Neural crest cell (in vitro differentiated cells): ENCODE results near the gene DYNC1H1. TPM values are rescaled to one million over a fixed set of nuclear protein-coding genes. Genes with fewer than 3 reads are reported as not detected.
A peak's percentile ranks its signal among the peaks of the same experiment; 100 is the strongest.

Source experiments
- DNase-seq: peaks from one replicate; pipeline ENCODE4 v3.0.0; 2021; ENCODE audit warnings: low read depth, mixed read lengths, low spot score
- H3K27ac Mint-ChIP-seq: one replicate; pipeline ENCODE4 v1.8.0; 2021; ENCODE audit warnings: mild to moderate bottlenecking, mixed read lengths; ENCODE audit not compliant: unreplicated experiment
- H3K27me3 Mint-ChIP-seq: 2 replicates; pipeline ENCODE4 v1.8.0; 2021; ENCODE audit warnings: low read depth, mild to moderate bottlenecking, mixed read lengths
- H3K36me3 Mint-ChIP-seq: 2 replicates; pipeline ENCODE4 v1.8.0; 2021; ENCODE audit warnings: low read depth, mild to moderate bottlenecking, mixed read lengths
- H3K4me1 Mint-ChIP-seq: 2 replicates; pipeline ENCODE4 v1.8.0; 2021; ENCODE audit warnings: mixed read lengths
- H3K4me3 Mint-ChIP-seq: one replicate; pipeline ENCODE4 v1.8.0; 2021; ENCODE audit warnings: mild to moderate bottlenecking, mixed read lengths
- H3K9me3 Mint-ChIP-seq: 2 replicates; pipeline ENCODE4 v1.8.0; 2021; ENCODE audit warnings: mixed read lengths
- CTCF ChIP-seq: fragments of 200-600 bp; sonication (generic); conservative IDR thresholded peaks from 2 replicates; pipeline ENCODE4 v1.5.0; 2021; ENCODE audit warnings: antibody characterized with exemption, mild to moderate bottlenecking
- total RNA-seq: library from RNA; stranded (reverse); gene quantifications from 2 replicates; pipeline ENCODE4 v1.2.1, GENCODE V29; 2021

The DYNC1H1 gene
- total RNA-seq, 1 donor from 2014 or later: 528 TPM

GRCh38 chr14:102040153-102040552 is 75.8 kb downstream of the DYNC1H1 start:
- Mint-ChIP-seq H3K27ac (no peak overlapping the region), H3K4me3 (no peak overlapping the region), H3K9me3 (no peaks in the 10 kb centered on the region), H3K36me3 (peaks cover 29% of the 10 kb centered on the region), H3K4me1 (no peaks in the 10 kb centered on the region), H3K27me3 (no peaks in the 10 kb centered on the region)
- no peak for TF ChIP-seq CTCF
- DNase-seq: no peak

GRCh38 chr14:102042699-102043098 is 78.3 kb downstream of the DYNC1H1 start:
- DNase-seq: no peak
- H3K36me3 Mint-ChIP-seq: peaks cover 17% of the 10 kb centered on the region
- H3K27ac Mint-ChIP-seq: peak overlapping the region; percentile 67
- H3K4me1 Mint-ChIP-seq: no peaks in the 10 kb centered on the region
- H3K4me3 Mint-ChIP-seq: no peak overlapping the region
- no peak for TF ChIP-seq CTCF
- no peaks in the 10 kb centered on the region for H3K27me3 Mint-ChIP-seq
- H3K9me3 Mint-ChIP-seq: no peaks in the 10 kb centered on the region

DNA sequence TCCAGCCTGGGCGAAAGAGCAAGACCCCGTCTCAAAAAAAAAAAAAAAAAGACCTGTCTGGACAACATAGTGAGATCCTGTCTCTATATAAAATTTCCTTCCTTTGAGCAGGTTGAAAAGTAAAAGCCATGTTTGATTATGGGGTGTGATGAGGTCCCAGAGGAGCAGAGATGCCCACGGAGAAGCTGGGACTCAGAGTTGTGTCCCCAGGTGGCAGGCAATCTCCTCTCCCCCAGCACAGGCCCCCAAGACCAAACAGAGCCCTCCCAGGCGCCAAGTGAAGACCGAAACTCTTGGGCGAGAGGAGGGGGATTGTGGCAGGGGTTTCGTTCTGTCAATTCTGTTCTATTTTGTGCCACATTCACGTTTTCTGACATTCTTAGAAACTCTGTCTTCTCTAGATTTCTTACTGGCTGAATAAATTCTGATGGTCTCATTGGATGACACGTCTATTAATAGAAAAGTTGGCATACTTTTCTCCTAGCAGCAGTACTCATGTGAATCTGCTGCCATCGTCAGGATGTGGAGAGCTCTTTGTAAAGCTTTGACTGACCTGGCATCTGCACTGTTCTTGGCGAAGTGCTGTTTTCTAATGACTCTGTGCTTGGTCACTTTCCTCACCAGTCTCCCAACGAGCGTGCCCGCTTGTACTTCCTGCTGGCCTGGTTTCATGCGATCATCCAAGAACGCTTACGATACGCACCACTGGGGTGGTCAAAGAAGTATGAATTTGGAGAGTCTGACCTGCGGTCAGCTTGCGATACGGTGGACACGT is 79.1 kb downstream of the DYNC1H1 start:
- H3K9me3 Mint-ChIP-seq: no peaks in the 10 kb centered on the region
- no peaks in the 10 kb centered on the region for H3K4me1 Mint-ChIP-seq
- H3K27ac Mint-ChIP-seq: no peak overlapping the region
- DNase-seq: no peak
- peaks cover 17% of the 10 kb centered on the region for H3K36me3 Mint-ChIP-seq
- H3K27me3 Mint-ChIP-seq: no peaks in the 10 kb centered on the region
- H3K4me3 Mint-ChIP-seq: no peak overlapping the region
- no peak for TF ChIP-seq CTCF

- Mint-ChIP-seq H3K27ac (peak overlapping the region; percentile 12), H3K4me1 (no peaks in the 10 kb centered on the region), H3K27me3 (no peaks in the 10 kb centered on the region), H3K36me3 (peaks cover 12% of the 10 kb centered on the region), H3K4me3 (no peak overlapping the region), H3K9me3 (no peaks in the 10 kb centered on the region)
- DNase-seq: no peak
- no peak for TF ChIP-seq CTCF
Measured at GRCh38 chr14:102044566-102044965, 80.2 kb downstream of the DYNC1H1 start.

- Mint-ChIP-seq H3K4me3 (no peak overlapping the region), H3K27ac (peak overlapping the region; percentile 43), H3K4me1 (no peaks in the 10 kb centered on the region), H3K36me3 (peaks cover 14% of the 10 kb centered on the region), H3K9me3 (no peaks in the 10 kb centered on the region), H3K27me3 (no peaks in the 10 kb centered on the region)
- peak; percentile 74 for TF ChIP-seq CTCF
- peak; percentile 43 for DNase-seq
Measured at GRCh38 chr14:102046337-102047278, 82.2 kb downstream of the DYNC1H1 start.
